GM19397 (cell line): ENCODE results near the gene LIPE.

Experiments used
- ATAC-seq: cut with Tn5 transposase; IDR thresholded peaks from one replicate; pipeline ENCODE4 v1.9.1; 2021; ENCODE audit warnings: mild to moderate bottlenecking, moderate library complexity; ENCODE audit not compliant: unreplicated experiment

The LIPE gene

GRCh38 chr19:42357290-42357689 is 69.9 kb downstream of the LIPE start:
- no peak for ATAC-seq

GRCh38 chr19:42356686-42357085 is 70.5 kb downstream of the LIPE start:
- ATAC-seq = no peak

GRCh38 chr19:42355896-42356295 is 71.3 kb downstream of the LIPE start:
- no peak for ATAC-seq

- ATAC-seq = no peak
Observed at GRCh38 chr19:42353341-42354015, 73.7 kb downstream of the LIPE start.

- no peak for ATAC-seq
Observed at GRCh38 chr19:42352301-42353259, 74.6 kb downstream of the LIPE start.
